SK-N-SH treated with all-trans-retinoic acid at 6 μM for 48 hours (cell line): ENCODE data around the gene NRIP1.

Experiments
- ARNTL ChIP-seq: fragments of 450-650 bp; formaldehyde crosslinking; IDR thresholded peaks from 2 replicates; pipeline ENCODE4 v1.5.0; 2020; ENCODE audit warnings: low read depth, mild to moderate bottlenecking, moderate library complexity, borderline replicate concordance
- CREB5 ChIP-seq: fragments of 250-450 bp; sonication (Bioruptor Pico); IDR thresholded peaks from 2 replicates; pipeline ENCODE4 v1.5.1; 2020; ENCODE audit warnings: low read depth, mild to moderate bottlenecking, moderate library complexity
- CSRNP3 ChIP-seq: fragments of 250-450 bp; sonication (Bioruptor Pico); IDR thresholded peaks from 2 replicates; pipeline ENCODE4 v1.5.1; 2021; ENCODE audit warnings: mild to moderate bottlenecking, moderate library complexity
- ESRRG ChIP-seq: fragments of 250-450 bp; sonication (Bioruptor Pico); IDR thresholded peaks from 2 replicates; pipeline ENCODE4 v1.6.1; 2021; ENCODE audit warnings: mild to moderate bottlenecking
- GLIS3 ChIP-seq: fragments of 250-450 bp; sonication (Bioruptor Pico); IDR thresholded peaks from 2 replicates; pipeline ENCODE4 v1.5.0; 2020; ENCODE audit warnings: mild to moderate bottlenecking, moderate library complexity
- PATZ1 ChIP-seq: fragments of 250-450 bp; sonication (Bioruptor Pico); IDR thresholded peaks from 2 replicates; pipeline ENCODE4 v1.8.0; 2020; ENCODE audit warnings: mild to moderate bottlenecking, moderate library complexity, borderline replicate concordance
- PPARA ChIP-seq: fragments of 250-450 bp; sonication (Bioruptor Pico); IDR thresholded peaks from 2 replicates; pipeline ENCODE4 v1.5.0; 2020; ENCODE audit warnings: mild to moderate bottlenecking, borderline replicate concordance
- RARB ChIP-seq: fragments of 250-450 bp; sonication (Bioruptor Pico); IDR thresholded peaks from 2 replicates; pipeline ENCODE4 v1.8.0; 2021; ENCODE audit warnings: mild to moderate bottlenecking, moderate library complexity
- TOX ChIP-seq: fragments of 250-450 bp; sonication (Bioruptor Pico); IDR thresholded peaks from 2 replicates; pipeline ENCODE4 v1.8.0; 2021; ENCODE audit warnings: mild to moderate bottlenecking, moderate library complexity, borderline replicate concordance
- TSHZ2 ChIP-seq: fragments of 250-450 bp; sonication (Bioruptor Pico); IDR thresholded peaks from 2 replicates; pipeline ENCODE4 v1.5.0; 2020; ENCODE audit warnings: mild to moderate bottlenecking, moderate library complexity
- ZFP30 ChIP-seq: fragments of 450-650 bp; formaldehyde crosslinking; IDR thresholded peaks from 2 replicates; pipeline ENCODE4 v1.5.0; 2022; ENCODE audit warnings: mild to moderate bottlenecking, moderate library complexity

- TF ChIP-seq PATZ1 (no peak), TSHZ2 (no peak), PPARA (CRISPR knock-in tag) (no peak), CREB5 (CRISPR knock-in tag) (no peak), CSRNP3 (CRISPR knock-in tag) (no peak), ZFP30 (CRISPR knock-in tag) (no peak), ESRRG (CRISPR knock-in tag) (no peak), ARNTL (CRISPR knock-in tag) (no peak), RARB (CRISPR knock-in tag) (no peak), TOX (CRISPR knock-in tag) (no peak), GLIS3 (CRISPR knock-in tag) (no peak)
Measured at GRCh38 chr21:14922980-14923379, 141.8 kb downstream of the NRIP1 start.
